T-helper 17 cell (primary cell): Measurements from ENCODE around the gene ZNF132. TPM values are rescaled to one million over a fixed set of nuclear protein-coding genes. Genes with fewer than 3 reads are reported as not detected.
"Not testable (repeated sequence)": the region's sequence is repeated elsewhere in the genome, so short reads cannot be mapped to it uniquely, and the experiment has no call there.

Experiments
- ATAC-seq: fragments of 150-1000 bp; cut with Tn5 transposase; 2 replicates; pipeline ENCODE4 v1.10.0; 2021; ENCODE audit warnings: mild to moderate bottlenecking, moderate library complexity
- DNase-seq, 3 donors: peaks; one replicate each; pipeline versions ENCODE4 v3.0.0 to v3.0.0-alpha.2; 2020 to 2021
- H3K9me3 ChIP-seq: one replicate; pipeline ENCODE4 v1.7.0; 2013; ENCODE audit warnings: low read length, mild to moderate bottlenecking; ENCODE audit not compliant: control insufficient read depth, poor library complexity, severe bottlenecking
- H3K27ac Mint-ChIP-seq: one replicate; pipeline ENCODE4 v1.8.0; 2022; ENCODE audit warnings: mild to moderate bottlenecking, moderate library complexity, mixed read lengths
- H3K27me3 Mint-ChIP-seq: one replicate; pipeline ENCODE4 v1.8.0; 2022; ENCODE audit warnings: mixed read lengths
- H3K36me3 Mint-ChIP-seq: one replicate; pipeline ENCODE4 v1.8.0; 2022; ENCODE audit warnings: low read depth, mixed read lengths
- H3K4me1 Mint-ChIP-seq: one replicate; pipeline ENCODE4 v1.8.0; 2022; ENCODE audit warnings: mild to moderate bottlenecking, mixed read lengths
- H3K4me3 Mint-ChIP-seq: one replicate; pipeline ENCODE4 v1.8.0; 2022; ENCODE audit warnings: mild to moderate bottlenecking, moderate library complexity, mixed read lengths
- total RNA-seq, 4 donors: library from RNA in 2 of 4; stranded (reverse) in 2 of 4; gene quantifications; one replicate each; pipeline ENCODE4 v1.2.3 and lab custom pipeline; 2022 to 2026

ZNF132 gene
- total RNA-seq, 2 donors from 2014 or later = 0.76 to 1.7 TPM

DNA sequence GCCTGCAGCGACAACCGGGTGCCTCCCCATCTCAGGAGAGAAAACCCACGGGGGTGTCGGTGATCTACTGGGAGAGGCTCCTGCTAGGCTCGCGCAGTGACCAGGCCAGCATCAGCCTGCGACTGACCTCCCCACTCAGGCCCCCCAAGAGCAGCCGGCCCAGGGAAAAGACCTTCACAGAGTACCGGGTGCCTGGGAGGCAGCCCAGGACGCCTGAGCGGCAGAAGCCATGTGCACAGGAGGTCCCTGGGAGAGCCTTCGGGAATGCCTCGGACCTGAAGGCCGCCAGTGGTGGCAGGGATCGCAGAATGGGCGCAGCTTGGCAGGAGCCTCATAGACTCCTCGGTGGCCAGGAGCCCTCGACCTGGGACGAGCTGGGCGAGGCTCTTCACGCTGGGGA lies 15.4 kb upstream of the ZNF132 start:
- peaks cover 24% of the 10 kb centered on the region for H3K4me1 Mint-ChIP-seq
- H3K4me3 Mint-ChIP-seq = no peak overlapping the region

DNA sequence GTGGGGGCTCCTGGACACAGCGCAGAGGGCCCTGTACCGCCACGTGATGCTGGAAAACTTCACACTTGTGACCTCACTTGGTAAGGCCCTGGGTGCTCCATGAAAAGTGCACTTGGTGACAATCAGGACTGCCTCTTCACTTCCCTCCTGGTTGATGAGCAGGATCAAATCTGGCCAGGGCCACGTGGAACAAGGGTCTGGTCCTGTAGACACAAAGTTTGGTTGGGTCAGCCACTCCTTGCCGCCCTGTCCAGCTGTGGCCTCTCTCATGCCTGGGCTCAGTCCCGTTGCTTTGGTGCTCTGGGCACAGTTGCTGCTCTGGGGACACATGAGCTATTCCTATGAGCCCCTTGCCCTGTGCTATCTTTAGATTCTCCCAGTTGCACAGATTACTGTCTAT lies 13.8 kb upstream of the ZNF132 start:
- ATAC-seq = no peak
- no peaks in the 10 kb centered on the region for H3K27me3 Mint-ChIP-seq
- H3K27ac Mint-ChIP-seq = no peak overlapping the region
- peak overlapping the region; percentile 21 for H3K4me3 Mint-ChIP-seq
- no peak for DNase-seq
- H3K36me3 Mint-ChIP-seq = peaks cover 2% of the 10 kb centered on the region
- no peaks in the 10 kb centered on the region for H3K9me3 ChIP-seq
- H3K4me1 Mint-ChIP-seq = peaks cover 24% of the 10 kb centered on the region

More for the DNA sequence above, 15.4 kb upstream of the ZNF132 start:
- no peak for DNase-seq
- ATAC-seq = no peak
- no peaks in the 10 kb centered on the region for H3K9me3 ChIP-seq
- Mint-ChIP-seq H3K27me3 (no peaks in the 10 kb centered on the region), H3K27ac (no peak overlapping the region), H3K36me3 (peaks cover 2% of the 10 kb centered on the region)

DNA sequence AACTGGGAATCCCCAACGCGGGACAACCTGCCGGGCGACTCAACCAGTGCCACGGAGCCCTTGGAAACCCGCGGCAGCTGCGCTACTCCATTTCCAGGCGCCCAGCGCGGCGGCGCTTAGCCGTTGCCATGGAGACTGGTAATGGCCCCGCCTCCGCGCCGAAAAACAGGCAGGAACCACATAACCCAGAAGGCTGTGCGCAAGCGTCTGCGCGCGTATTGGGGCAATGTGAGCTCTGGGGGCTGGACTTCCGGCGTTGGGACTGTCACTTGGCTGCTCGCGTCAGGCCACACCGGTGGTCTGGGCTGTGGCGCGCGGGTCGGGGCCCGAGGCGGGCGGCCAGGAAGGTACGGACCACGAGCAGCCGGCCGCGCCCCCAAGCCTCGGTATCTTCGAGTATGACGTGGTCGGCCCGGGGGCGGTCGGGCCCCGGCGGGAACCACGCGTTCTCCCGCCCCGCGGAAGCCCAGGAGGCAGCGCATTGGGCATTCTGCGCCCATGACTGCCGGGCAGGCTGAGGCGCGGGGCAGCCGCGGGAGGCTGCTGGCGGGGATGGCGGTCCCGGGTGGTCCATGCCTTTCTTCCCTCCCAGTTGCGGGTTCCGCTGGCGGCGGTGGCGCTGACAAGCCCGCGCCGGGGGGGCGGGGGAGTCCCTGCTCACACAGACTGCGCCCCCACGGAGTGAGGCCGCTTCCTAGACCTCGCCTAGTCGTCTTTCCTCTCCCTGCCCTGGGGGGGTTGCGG lies 11.6 kb upstream of the ZNF132 start, which contains the start of gene ZNF324B:
ZNF324B (plus strand) TSS at position 265 of the 744 bp plus-strand sequence. CDS start 2,080 bp downstream, outside the sequence.
- ATAC-seq (peak; percentile 97), DNase-seq (peak; percentile 92 to 94 (median 92))
- Mint-ChIP-seq H3K4me1 (peaks cover 24% of the 10 kb centered on the region), H3K4me3 (peak within 1 kb of the TSS; percentile 88), H3K27ac (peak within 1 kb of the TSS; percentile 83), H3K27me3 (peaks cover 12% of the 10 kb centered on the region), H3K36me3 (peaks cover 2% of the 10 kb centered on the region)
- H3K9me3 ChIP-seq = no peaks in the 10 kb centered on the region

DNA sequence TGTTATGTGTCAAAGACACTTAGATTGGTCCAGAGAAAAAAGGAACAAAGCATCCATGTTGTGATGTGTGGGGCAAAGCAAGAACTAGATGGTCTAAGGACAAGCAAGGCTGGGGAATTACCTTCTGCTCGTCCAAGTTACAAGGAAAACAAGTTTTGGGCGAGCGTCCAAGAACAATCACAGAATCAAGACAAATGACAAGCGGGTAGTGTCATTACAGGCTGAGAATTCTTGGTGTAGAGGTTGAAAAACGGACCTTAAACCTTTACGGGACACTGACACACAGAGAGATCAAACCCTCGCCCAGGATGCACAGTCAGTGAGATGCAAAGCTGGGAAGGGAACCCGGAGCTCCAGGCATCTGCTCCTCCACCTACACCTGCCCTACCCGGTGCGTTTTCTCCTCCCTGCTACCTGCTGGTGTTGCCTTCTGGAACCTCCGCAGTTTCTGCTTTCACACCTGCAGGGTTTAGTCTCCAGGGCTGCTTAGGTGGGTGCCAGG lies 11.0 kb upstream of the ZNF132 start:
- peaks cover 12% of the 10 kb centered on the region for H3K27me3 Mint-ChIP-seq
- H3K27ac Mint-ChIP-seq = peak overlapping the region; percentile 83
- peaks cover 24% of the 10 kb centered on the region for H3K4me1 Mint-ChIP-seq
- H3K36me3 Mint-ChIP-seq = peaks cover 2% of the 10 kb centered on the region
- peak overlapping the region; percentile 88 for H3K4me3 Mint-ChIP-seq
- DNase-seq (no peak), ATAC-seq (peak; percentile 35)
- H3K9me3 ChIP-seq = no peaks in the 10 kb centered on the region

DNA sequence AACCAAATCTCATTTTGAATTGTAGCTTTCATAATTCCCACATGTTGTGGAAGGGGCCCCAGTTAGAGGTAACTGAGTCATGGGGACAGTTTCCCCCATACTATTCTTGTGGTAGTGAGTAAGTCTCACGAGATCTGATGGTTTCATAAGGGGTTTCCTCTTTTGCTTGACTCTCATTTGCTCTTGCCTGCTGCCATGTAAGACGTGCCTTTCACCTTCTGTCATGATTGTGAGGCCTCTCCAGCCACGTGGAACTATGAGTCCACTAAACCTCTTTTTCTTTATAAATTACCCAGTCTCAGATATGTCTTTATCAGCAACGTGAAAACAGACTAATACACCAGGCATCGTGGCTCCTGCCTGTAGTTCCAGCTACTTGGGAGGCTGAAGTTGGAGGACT lies 10.0 kb upstream of the ZNF132 start:
- H3K36me3 Mint-ChIP-seq, ATAC-seq, DNase-seq, H3K4me3 Mint-ChIP-seq, H3K9me3 ChIP-seq: not testable (repeated sequence)
- H3K27me3 Mint-ChIP-seq = peaks cover 12% of the 10 kb centered on the region
- H3K4me1 Mint-ChIP-seq = peaks cover 24% of the 10 kb centered on the region
- peak overlapping the region; percentile 83 for H3K27ac Mint-ChIP-seq

DNA sequence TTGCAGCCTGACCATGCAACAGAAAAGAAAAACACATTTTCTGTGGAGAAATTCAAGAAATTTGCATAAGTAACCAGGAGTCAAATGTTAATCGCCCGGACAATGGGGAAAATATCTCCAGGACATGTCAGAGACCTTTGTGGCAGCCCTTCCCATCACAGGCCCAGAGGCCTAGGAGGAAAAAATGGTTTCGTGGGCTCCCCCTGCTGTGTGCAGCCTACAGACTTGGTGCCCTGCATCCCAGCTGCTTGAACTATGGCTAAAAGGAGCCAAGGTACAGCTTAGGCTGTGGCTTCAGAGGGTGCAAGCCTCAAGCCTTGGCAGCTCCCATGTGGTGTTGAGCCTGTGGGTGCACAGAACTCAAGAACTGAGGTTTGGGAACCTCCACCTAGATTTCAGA lies 8.9 kb upstream of the ZNF132 start:
- Mint-ChIP-seq H3K27me3 (peaks cover 12% of the 10 kb centered on the region), H3K4me1 (peaks cover 18% of the 10 kb centered on the region)
- not testable (repeated sequence) for H3K27ac Mint-ChIP-seq, ATAC-seq, H3K9me3 ChIP-seq, H3K4me3 Mint-ChIP-seq, H3K36me3 Mint-ChIP-seq, DNase-seq

DNA sequence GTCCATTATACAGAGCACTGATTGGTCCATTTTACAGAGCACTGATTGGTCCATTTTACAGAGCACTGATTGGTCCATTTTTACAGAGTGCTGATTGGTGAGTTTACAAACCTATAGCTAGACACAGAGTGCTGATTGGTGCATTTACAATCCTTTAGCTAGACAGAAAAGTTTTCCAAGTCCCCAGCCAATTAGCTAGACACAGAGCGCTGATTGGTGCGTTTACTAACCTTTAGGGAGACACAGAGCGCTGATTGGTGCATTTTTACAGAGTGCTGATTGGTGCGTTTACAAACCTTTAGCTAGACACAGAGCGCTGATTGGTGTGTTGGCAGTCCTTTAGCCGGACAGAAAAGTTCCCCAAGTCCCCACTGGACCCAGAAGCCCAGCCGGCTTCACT lies 3.0 kb upstream of the ZNF132 start:
- DNase-seq, H3K27me3 Mint-ChIP-seq, H3K9me3 ChIP-seq, H3K4me1 Mint-ChIP-seq, H3K4me3 Mint-ChIP-seq, ATAC-seq, H3K27ac Mint-ChIP-seq, H3K36me3 Mint-ChIP-seq: not testable (repeated sequence)

DNA sequence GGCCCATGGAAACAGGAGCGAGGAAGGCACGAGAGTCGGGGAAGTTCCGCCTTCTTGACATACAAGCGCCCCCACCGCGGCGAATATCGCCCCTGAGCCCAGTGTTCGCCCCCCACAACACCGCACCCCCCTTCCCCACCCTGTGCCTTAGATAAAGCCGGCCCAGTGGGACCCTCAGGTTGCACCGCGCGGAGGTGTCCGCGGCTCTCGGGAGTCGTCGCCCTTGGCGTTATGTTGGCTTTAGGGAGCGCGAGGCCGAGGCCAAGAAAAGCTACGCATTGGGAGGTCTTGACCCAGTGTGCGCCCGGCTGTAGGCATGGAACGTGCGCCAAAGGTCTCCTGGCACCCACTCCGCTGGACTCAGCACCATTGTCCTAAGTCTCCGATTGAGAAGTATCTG lies 603 bp upstream of the ZNF132 start:
- ATAC-seq (no peak), DNase-seq (peak in 1 of 3 donors; percentile 5)
- H3K9me3 ChIP-seq = peaks cover 9% of the 10 kb centered on the region
- H3K27ac Mint-ChIP-seq = peak overlapping the region; percentile 94
- no peaks in the 10 kb centered on the region for H3K27me3 Mint-ChIP-seq
- H3K4me1 Mint-ChIP-seq = peaks cover 2% of the 10 kb centered on the region
- H3K4me3 Mint-ChIP-seq = peak overlapping the region; percentile 84
- no peaks in the 10 kb centered on the region for H3K36me3 Mint-ChIP-seq

DNA sequence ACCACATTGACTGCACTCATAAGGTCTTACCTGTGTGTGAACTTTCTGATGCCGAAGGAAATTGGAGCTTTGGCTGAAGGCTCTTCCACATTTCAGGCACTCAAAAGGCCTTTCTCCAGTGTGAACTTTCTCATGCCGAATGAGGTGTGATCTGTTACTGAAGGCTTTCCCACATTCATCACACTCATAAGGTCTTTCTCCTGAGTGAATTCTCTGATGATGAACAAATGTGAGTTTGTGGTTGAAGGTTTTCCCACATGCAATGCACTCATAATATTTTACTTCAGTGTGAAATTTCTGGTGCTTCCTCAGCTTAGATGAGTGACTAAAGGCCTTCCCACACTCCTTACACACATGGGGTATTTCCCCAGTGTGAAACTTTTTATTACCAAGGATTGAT lies 5.7 kb downstream of the ZNF132 start:
- no peak for DNase-seq
- no peak for ATAC-seq
- Mint-ChIP-seq H3K36me3 (no peaks in the 10 kb centered on the region), H3K4me1 (no peaks in the 10 kb centered on the region), H3K27me3 (no peaks in the 10 kb centered on the region), H3K27ac (no peak overlapping the region), H3K4me3 (no peak overlapping the region)
- H3K9me3 ChIP-seq = peaks cover 30% of the 10 kb centered on the region

DNA sequence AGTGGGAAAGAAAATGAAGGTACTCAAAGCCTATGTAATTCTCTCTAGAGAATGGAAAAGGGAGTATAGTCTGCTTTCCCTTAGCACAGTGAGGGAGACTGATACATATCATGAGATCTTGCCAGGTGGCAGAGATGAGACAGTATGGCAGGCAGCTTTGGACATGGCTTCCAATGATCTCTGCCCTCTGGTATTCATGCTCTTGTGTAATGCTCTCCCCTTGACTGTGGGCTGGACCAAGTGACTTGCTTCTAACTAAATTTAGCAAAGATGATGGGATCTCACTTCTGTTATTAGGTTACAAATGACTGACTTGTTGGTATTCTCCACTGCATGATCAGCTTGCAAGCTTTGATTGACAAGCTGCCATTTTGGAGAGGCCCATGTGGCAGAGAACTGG lies 10.2 kb downstream of the ZNF132 start:
- ATAC-seq (no peak), DNase-seq (no peak)
- Mint-ChIP-seq H3K27ac (no peak overlapping the region), H3K4me3 (no peak overlapping the region), H3K4me1 (no peaks in the 10 kb centered on the region), H3K36me3 (no peaks in the 10 kb centered on the region), H3K27me3 (no peaks in the 10 kb centered on the region)
- H3K9me3 ChIP-seq = peaks cover 22% of the 10 kb centered on the region

DNA sequence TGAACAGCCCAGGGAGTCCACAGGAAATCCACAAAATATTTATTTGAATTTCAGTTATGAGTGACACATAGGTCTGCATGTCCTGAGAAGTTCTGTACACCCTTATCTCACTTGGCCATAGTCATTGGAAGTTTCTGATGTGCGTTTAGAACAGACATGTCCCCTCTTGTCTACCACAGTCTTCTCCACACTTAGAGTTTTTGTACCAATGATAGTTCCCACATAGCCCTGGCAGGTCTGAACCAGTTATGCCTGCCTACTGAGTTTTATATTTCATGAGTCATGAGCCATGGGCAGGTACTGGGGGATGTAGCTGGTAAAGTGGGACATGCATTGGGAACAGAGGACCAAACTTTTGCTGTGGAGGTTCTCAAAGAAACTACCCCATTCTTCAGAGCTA lies 11.3 kb downstream of the ZNF132 start:
- ATAC-seq (no peak), DNase-seq (no peak)
- Mint-ChIP-seq H3K4me1 (no peaks in the 10 kb centered on the region), H3K4me3 (no peak overlapping the region), H3K27ac (no peak overlapping the region), H3K27me3 (no peaks in the 10 kb centered on the region), H3K36me3 (no peaks in the 10 kb centered on the region)
- H3K9me3 ChIP-seq = peaks cover 14% of the 10 kb centered on the region

DNA sequence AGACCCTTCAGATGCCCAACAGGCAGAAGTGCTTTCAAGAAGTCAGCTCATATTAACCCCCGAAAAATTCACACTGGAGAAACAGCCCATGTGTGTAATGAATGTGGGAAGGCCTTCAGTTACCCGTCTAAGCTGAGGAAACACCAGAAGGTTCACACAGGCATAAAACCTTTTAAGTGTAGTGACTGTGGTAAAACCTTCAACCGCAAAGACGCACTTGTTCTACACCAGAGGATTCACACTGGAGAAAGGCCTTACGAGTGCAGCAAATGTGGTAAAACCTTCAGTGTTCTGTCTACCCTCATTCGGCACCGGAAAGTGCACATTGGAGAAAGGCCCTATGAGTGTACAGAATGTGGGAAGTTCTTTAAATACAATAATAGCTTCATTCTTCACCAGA lies 22.9 kb downstream of the ZNF132 start:
- H3K36me3 Mint-ChIP-seq = peaks cover 12% of the 10 kb centered on the region

DNA sequence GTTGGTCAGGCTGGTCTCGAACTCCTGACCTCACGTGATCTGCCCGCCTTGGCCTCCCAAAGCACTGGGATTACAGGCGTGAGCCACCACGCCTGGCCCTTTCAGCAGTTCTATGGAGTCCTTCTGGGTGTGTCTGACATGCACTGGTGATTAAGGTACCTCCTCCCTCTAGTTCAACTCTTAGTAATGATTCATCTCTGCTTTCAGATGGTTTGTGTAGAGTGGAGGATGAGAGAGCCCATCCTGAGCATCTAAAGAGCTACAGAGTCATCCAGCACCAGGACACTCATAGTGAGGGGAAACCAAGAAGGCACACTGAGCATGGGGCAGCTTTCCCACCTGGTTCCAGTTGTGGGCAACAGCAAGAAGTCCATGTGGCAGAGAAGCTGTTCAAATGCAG lies 23.3 kb downstream of the ZNF132 start:
- no peak for ATAC-seq
- peaks cover 12% of the 10 kb centered on the region for H3K36me3 Mint-ChIP-seq
- H3K4me3 Mint-ChIP-seq = no peak overlapping the region
- no peak overlapping the region for H3K27ac Mint-ChIP-seq
- no peaks in the 10 kb centered on the region for H3K9me3 ChIP-seq
- peaks cover 2% of the 10 kb centered on the region for H3K4me1 Mint-ChIP-seq
- no peaks in the 10 kb centered on the region for H3K27me3 Mint-ChIP-seq
- no peak for DNase-seq

More for the DNA sequence above, 22.9 kb downstream of the ZNF132 start:
- no peak overlapping the region for H3K4me3 Mint-ChIP-seq
- H3K4me1 Mint-ChIP-seq = peaks cover 2% of the 10 kb centered on the region
- DNase-seq (no peak), ATAC-seq (no peak)
- no peak overlapping the region for H3K27ac Mint-ChIP-seq
- no peaks in the 10 kb centered on the region for H3K9me3 ChIP-seq
- H3K27me3 Mint-ChIP-seq = no peaks in the 10 kb centered on the region
